HG02678 (cell line): Measurements from ENCODE around the gene SINHCAF.

ENCODE experiments used
- ATAC-seq: cut with Tn5 transposase; IDR thresholded peaks from one replicate; pipeline ENCODE4 v1.9.1; 2021; ENCODE audit warnings: mild to moderate bottlenecking, moderate library complexity; ENCODE audit not compliant: unreplicated experiment

SINHCAF gene

GRCh38 chr12:31235868-31236395, 90.0 kb downstream of the SINHCAF start:
- ATAC-seq = no peak

- ATAC-seq = no peak
Measured at GRCh38 chr12:31234955-31235867, 90.7 kb downstream of the SINHCAF start.

- ATAC-seq = no peak
Measured at GRCh38 chr12:31234053-31234840, 91.7 kb downstream of the SINHCAF start.

GRCh38 chr12:31233061-31233730, 92.8 kb downstream of the SINHCAF start:
- no peak for ATAC-seq

- ATAC-seq = no peak
Measured at GRCh38 chr12:31232361-31232965, 93.5 kb downstream of the SINHCAF start.

GRCh38 chr12:31231611-31232360, 94.2 kb downstream of the SINHCAF start:
- ATAC-seq = no peak
